ENCODE measurements around the gene INTS1.

INTS1 gene

DNA sequence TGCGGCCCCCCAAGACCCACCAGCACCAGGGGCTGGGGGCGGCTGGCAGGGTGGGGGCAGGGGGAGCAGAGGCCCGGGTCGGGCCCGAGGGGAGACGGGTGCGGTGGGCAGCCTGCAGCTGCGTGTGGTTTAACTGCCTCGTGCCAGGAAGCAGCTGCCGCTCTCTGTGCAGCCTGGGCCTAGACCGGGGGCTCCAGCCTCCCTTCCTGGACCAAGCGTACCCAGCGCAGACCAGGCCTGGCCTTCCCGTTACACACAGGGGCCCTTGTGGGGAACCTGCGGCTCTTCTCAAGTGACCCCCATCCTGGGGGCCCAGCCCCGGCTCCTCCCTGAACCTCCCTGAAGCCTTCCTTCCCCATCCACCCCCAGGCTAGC lies 6.6 kb upstream of the INTS1 start:
- no peak overlapping the region for H3K4me3 ChIP-seq (ENCODE audit: low read length)
- DNase-seq (ENCODE audit: low read depth), result no peak
- TF ChIP-seq, protein P1, sequence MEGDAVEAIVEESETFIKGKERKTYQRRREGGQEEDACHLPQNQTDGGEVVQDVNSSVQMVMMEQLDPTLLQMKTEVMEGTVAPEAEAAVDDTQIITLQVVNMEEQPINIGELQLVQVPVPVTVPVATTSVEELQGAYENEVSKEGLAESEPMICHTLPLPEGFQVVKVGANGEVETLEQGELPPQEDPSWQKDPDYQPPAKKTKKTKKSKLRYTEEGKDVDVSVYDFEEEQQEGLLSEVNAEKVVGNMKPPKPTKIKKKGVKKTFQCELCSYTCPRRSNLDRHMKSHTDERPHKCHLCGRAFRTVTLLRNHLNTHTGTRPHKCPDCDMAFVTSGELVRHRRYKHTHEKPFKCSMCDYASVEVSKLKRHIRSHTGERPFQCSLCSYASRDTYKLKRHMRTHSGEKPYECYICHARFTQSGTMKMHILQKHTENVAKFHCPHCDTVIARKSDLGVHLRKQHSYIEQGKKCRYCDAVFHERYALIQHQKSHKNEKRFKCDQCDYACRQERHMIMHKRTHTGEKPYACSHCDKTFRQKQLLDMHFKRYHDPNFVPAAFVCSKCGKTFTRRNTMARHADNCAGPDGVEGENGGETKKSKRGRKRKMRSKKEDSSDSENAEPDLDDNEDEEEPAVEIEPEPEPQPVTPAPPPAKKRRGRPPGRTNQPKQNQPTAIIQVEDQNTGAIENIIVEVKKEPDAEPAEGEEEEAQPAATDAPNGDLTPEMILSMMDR (conservative IDR thresholded peaks at IDR 0.05; ENCODE audit: low read length), result no peak

DNA sequence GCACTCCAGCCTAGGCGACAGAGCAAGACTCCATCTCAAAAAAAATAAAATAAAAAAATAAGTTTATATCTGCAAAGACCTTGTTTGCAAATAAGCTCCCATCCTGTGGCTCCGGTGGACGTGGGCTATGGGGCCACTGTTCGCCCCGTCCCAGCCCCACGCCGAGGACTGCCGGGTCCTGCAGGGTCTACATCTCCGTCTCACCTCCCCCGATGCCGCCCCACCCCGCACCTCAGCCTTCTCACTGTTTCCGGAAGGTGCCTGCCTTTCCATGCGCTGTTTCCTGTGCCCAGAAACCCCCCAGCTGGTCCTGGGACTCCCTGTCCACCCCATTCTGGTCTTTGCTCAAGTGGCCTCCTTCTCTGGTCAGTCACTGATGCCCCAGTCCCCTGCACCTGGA lies 5.0 kb upstream of the INTS1 start:
- TF ChIP-seq, protein P1 (conservative IDR thresholded peaks at IDR 0.05; ENCODE audit: low read length), result no peak
- DNase-seq (ENCODE audit: low read depth), result no peak
- no peak overlapping the region for H3K4me3 ChIP-seq (ENCODE audit: low read length)

DNA sequence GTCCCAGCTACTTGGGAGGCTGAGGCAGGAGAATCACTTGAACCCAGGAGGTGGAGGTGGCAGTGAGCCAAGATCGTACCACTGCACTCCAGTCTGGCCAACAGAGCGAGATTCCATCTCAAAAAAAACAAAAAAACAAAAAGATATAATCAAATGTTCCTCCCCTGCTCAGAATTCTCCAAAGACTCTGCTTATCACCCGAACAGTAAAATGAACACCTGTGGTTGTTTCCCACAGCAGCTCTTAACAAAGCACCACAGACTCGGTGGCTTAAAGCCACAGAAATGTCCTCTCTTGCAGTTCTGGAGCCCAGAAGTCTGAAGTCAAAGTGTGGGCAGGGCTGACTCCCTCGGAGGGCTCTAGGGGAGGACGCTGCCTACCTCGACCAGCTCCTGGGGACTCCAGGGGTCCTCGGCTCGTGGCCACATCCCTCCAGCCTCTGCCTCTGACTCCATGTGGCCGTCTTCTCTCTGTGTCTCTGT lies 4.1 kb upstream of the INTS1 start:
- no peak overlapping the region for H3K4me3 ChIP-seq (ENCODE audit: low read length)
- TF ChIP-seq, protein P1 (conservative IDR thresholded peaks at IDR 0.05; ENCODE audit: low read length), result no peak
- no peak for DNase-seq (ENCODE audit: low read depth)

DNA sequence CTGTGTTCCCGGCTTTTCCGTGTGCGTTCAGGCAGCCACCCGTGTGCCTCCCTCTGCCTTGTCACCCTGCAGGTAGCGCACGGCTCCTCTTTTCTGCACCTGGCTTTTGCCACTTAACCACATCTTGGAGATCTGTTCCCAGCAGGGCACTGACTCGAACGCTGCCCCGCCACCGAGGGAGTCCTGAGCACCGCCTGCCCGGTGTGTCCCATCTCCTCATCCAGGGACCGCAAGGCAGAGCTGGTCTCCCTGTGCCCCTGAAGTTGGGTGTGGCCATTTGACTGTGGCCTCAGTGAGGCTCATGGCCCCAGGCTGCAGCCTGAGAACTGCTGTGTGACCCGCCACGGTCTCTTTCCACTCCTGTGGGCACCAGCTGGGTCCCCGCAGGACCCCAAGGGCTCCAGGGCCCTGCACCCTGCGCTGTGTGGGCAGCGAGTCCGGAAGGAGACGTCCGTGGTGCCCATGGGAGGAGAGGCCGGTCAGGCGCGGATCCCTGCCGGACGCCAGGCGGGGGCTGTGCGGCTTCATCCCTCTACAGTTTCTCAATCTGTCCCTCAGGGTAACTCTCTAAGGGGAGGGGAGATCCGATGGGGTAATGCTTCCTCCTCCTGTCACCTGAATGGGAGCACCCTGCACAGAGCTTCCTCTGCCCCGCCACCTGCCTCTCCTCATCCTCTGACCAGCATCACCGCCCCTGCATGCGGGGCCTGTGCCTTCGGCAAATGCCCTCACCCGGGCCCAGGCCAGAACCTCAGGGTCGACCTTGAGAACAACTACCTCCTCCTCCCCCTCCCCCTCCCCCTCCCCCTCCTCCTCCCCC lies 1.8 kb upstream of the INTS1 start:
- TF ChIP-seq, protein P1 (conservative IDR thresholded peaks at IDR 0.05; ENCODE audit: low read length), result no peak
- DNase-seq (ENCODE audit: low read depth), result no peak
- H3K4me3 ChIP-seq (ENCODE audit: low read length), result no peak overlapping the region

DNA sequence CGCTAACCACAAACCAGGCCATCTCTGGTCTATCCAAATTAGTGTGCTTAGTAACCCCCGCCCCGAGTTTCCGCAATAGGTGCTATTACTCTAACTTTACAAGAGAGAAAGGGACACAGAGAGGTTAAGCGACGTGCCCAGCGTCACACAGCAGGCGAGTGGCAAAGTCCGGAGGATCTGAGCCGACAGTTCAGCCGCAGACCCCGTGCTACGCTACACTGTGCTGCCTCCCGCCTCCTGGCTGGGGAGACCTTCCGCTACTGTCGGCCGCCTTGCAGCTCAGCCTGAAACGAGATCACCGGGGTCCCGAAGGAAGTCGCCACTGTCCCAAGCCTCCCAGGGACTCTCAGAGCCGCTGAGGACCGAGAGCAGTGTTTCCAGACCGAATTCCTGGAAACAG lies 799 bp downstream of the INTS1 start:
- peak overlapping the region; percentile 80 for H3K4me3 ChIP-seq (ENCODE audit: low read length)
- TF ChIP-seq, protein P1 (conservative IDR thresholded peaks at IDR 0.05; ENCODE audit: low read length), result no peak
- no peak for DNase-seq (ENCODE audit: low read depth)

DNA sequence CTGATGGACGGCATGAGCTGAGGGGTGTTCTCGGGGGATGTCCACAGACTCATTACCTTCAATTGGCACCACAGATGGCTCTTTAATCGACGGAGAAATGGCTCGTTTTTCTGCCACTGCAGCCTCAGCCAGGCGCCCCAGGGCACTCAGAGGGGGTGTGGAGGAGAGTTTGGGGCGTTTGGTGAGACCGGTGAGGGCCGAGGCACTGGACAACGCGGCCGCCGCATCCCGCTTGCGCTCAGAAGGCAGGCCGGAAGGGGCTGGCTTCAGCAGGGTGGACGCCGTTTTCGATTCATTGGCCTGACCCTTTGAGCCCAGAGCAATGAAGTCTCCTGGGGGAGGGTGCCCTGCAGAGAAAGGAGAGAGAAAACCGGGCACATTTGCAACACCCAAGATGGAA lies 1.3 kb downstream of the INTS1 start:
- TF ChIP-seq, protein P1 (conservative IDR thresholded peaks at IDR 0.05; ENCODE audit: low read length), result no peak
- DNase-seq (ENCODE audit: low read depth), result no peak
- peak overlapping the region; percentile 80 for H3K4me3 ChIP-seq (ENCODE audit: low read length)

Measured in AG10803 (cell line).